Measurements from ENCODE around the gene MIPEP.

MIPEP gene

DNA sequence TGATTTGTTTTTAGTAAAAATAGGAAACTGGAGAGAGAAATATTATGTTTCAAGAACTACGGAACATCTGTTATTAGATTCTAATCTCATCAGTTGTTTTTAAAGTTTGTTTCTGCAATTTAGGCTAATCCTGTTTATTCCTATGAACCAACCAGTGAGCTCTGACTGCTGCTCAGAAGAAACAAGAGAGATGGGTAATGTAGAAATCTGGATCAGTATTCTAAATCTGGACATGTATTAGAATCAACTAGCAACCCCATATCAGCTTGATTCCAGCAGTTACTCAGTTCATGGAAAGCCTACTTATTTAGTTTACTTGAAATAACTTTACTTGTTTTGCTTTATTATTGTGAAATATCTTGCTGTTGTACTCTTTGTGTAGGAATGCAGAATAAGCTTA is 203.8 kb downstream of the MIPEP start:
- no peak for DNase-seq (ENCODE audit: low read depth in 2 of 2)
- no peak overlapping the region for H3K4me3 ChIP-seq (replicated peaks in 1 of 2; ENCODE audit: low read depth in 2 of 2, low read length in 2 of 2)
- TF ChIP-seq, protein P1, sequence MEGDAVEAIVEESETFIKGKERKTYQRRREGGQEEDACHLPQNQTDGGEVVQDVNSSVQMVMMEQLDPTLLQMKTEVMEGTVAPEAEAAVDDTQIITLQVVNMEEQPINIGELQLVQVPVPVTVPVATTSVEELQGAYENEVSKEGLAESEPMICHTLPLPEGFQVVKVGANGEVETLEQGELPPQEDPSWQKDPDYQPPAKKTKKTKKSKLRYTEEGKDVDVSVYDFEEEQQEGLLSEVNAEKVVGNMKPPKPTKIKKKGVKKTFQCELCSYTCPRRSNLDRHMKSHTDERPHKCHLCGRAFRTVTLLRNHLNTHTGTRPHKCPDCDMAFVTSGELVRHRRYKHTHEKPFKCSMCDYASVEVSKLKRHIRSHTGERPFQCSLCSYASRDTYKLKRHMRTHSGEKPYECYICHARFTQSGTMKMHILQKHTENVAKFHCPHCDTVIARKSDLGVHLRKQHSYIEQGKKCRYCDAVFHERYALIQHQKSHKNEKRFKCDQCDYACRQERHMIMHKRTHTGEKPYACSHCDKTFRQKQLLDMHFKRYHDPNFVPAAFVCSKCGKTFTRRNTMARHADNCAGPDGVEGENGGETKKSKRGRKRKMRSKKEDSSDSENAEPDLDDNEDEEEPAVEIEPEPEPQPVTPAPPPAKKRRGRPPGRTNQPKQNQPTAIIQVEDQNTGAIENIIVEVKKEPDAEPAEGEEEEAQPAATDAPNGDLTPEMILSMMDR (IDR thresholded peaks at IDR 0.05; ENCODE audit: low read depth, low read length): no peak

DNA sequence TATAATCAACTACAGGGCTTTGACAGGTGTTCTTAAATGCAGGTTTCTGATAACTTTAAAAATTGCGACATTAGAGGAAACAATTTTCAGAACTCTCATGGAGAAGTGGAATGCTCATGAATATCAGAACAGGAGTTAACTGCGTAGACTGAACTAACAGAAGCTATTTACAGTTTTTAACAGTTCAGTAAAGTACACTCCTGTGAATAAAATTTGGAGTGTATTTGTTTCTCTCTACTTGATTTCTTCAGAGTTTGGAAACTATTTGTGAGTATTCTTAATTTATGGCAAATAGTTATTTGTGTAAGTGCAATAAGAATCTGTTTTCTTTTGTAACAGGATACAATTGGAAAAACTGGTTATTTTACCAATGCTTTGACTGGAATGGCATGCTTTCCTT is 204.6 kb downstream of the MIPEP start:
- DNase-seq (ENCODE audit: low read depth in 2 of 2): no peak
- no peak overlapping the region for H3K4me3 ChIP-seq (replicated peaks in 1 of 2; ENCODE audit: low read depth in 2 of 2, low read length in 2 of 2)
- TF ChIP-seq, protein P1 (IDR thresholded peaks at IDR 0.05; ENCODE audit: low read depth, low read length): no peak

DNA sequence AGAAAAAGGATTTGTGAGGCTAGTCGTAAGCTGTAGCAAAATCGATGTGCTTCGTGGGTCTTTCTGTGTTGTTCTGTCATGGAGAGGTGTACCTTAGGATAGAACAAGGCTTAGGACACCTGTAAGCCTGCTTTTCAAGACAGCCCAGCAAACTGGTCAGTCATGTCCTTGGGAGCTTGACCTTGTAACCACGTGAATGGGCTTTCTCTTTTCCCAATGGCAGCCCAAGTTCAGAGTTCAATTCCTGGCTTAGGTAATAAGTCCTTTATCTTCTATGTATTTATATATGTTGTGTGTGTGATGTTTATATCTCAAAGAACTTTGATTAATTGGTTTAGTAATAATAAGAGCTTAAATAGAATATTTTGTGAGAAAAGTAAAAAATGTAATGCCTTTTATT is 206.1 kb downstream of the MIPEP start:
- H3K4me3 ChIP-seq (replicated peaks in 1 of 2; ENCODE audit: low read depth in 2 of 2, low read length in 2 of 2): no peak overlapping the region
- TF ChIP-seq, protein P1 (IDR thresholded peaks at IDR 0.05; ENCODE audit: low read depth, low read length): no peak
- DNase-seq (ENCODE audit: low read depth in 2 of 2): no peak

DNA sequence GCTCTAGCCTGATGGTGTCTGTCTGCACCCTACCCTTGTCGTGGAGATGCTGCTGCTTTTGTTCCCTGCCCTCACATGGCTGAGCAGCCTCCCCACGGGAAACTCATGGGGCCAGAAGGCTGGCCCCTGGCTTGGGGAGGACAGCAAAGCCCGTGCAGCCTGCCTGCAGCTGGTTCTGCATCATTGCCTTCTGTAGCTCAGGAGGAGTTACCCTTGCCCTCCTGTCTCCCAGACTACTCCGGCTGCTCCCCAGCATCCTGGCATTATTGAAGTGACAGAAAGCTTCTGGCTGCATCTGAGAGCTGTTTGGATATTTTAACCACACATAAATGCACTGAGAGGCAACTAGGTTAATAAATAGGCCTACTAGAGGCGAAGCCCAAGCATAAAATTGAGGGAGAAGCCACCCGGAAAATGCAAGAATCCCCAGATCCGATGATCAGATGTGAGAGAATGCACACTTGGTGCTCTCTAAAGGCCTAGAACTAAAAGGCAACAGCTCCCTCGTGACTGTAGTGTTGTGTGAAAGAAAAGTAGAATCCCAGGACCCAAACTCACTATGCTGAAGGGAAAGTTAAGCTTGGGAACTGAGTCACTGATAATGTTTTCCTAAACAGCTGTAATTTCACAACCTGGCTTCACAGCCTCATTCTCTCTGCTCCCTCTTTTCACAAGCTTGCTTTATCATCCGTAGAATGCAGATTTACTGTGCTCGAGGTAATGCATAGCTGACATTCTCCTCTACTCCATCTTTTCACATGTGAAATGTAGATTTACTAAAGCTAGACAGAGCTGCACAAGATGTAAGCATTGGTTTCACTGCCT is 208.1 kb downstream of the MIPEP start:
- DNase-seq (ENCODE audit: low read depth in 2 of 2): peak; percentile 72 to 73
- no peak overlapping the region for H3K4me3 ChIP-seq (replicated peaks in 1 of 2; ENCODE audit: low read depth in 2 of 2, low read length in 2 of 2)
- TF ChIP-seq, protein P1 (IDR thresholded peaks at IDR 0.05; ENCODE audit: low read depth, low read length): no peak

Data from cardiac fibroblast (primary cell).